ENCODE results near the gene SLC9A3.

SLC9A3 gene

DNA sequence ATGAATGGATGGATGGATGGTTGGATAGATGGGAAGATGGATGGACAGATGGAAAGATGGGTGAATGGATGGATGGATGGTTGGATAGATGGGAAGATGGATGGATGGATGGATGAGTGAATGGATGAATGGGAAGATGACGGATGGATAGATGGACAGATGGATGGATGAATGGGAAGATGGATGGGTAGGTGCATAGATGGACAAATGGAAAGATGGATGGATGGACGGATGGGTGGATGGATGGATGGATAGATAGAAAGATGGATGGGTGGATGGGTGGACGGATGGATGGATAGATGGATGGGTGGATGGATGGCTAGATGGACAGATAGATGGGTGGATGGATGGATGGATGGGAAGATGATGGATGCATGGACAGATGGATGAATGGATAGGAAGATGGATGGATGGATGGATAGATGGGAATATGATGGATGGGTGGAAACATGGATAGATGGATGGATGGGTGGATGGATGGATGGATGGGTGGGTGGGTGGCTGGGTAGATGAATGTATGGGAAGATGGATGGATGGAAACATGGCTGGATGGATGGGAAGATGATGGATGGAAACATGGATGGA, 97.8 kb downstream of the SLC9A3 start:
- H3K9me3 ChIP-seq (ENCODE audit: insufficient read depth, low read length): no peaks in the 10 kb centered on the region
- H3K9ac ChIP-seq (ENCODE audit: low read length): no peak overlapping the region
- H3K4me3 ChIP-seq (ENCODE audit: low read length): no peak overlapping the region
- H3K79me2 ChIP-seq (ENCODE audit: low read length): no peaks in the 10 kb centered on the region
- no peak overlapping the region for H3K4me2 ChIP-seq (ENCODE audit: low read length)
- no peaks in the 10 kb centered on the region for H4K20me1 ChIP-seq (ENCODE audit: insufficient read depth, low read length)
- H3K27ac ChIP-seq (ENCODE audit: low read length): no peak overlapping the region
- no peak overlapping the region for H2AFZ ChIP-seq (ENCODE audit: low read depth, low read length)
- no peaks in the 10 kb centered on the region for H3K36me3 ChIP-seq (replicated peaks; ENCODE audit: low read depth, low read length)
- TF ChIP-seq EZH2phosphoT487 (IDR thresholded peaks at IDR 0.05; ENCODE audit: low read depth) (no peak), CTCF (IDR thresholded peaks at IDR 0.05; ENCODE audit: low read depth, low read length) (no peak)
- H3K27me3 ChIP-seq (ENCODE audit: low read depth, low read length): no peaks in the 10 kb centered on the region
- peaks cover 29% of the 10 kb centered on the region for H3K4me1 ChIP-seq (ENCODE audit: low read length)

DNA sequence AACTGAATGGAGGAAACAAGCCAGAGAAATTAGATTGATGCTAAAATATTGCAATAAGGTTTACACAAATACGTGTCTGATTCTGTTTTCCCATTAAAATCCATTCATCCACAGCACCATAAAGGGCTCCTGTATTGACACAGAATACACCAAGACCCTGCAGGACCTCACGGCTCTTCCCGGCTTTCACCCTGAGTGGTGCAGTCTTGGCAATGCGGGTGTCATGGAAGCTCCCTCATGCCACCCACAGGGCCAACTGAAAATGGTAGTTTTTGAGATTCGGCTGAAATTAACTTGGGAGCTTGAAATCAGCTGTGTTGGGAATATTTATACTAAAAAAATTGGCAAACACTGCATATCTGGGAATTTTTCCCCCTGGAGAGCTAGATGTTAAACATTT, 98.5 kb downstream of the SLC9A3 start:
- H3K4me2 ChIP-seq (ENCODE audit: low read length): peak overlapping the region; percentile 9; the same call in 1 of the 2 replicates

GRCh38 chr5:424301-425110, 99.7 kb downstream of the SLC9A3 start:
- Histone ChIP-seq H3K4me2 (ENCODE audit: low read length) (peak overlapping the region; percentile 65), H3K9me3 (ENCODE audit: insufficient read depth, low read length) (no peaks in the 10 kb centered on the region), H3K9ac (ENCODE audit: low read length) (peak overlapping the region; percentile 73), H4K20me1 (ENCODE audit: insufficient read depth, low read length) (no peaks in the 10 kb centered on the region), H3K4me3 (ENCODE audit: low read length) (peak overlapping the region; percentile 34; the same call in 1 of the 2 replicates), H3K36me3 (replicated peaks; ENCODE audit: low read depth, low read length) (no peaks in the 10 kb centered on the region), H3K4me1 (ENCODE audit: low read length) (peaks cover 29% of the 10 kb centered on the region), H2AFZ (ENCODE audit: low read depth, low read length) (no peak overlapping the region), H3K79me2 (ENCODE audit: low read length) (no peaks in the 10 kb centered on the region), H3K27me3 (ENCODE audit: low read depth, low read length) (no peaks in the 10 kb centered on the region), H3K27ac (ENCODE audit: low read length) (peak overlapping the region; percentile 95)
- TF ChIP-seq CTCF (IDR thresholded peaks at IDR 0.05; ENCODE audit: low read depth, low read length) (no peak), EZH2phosphoT487 (IDR thresholded peaks at IDR 0.05; ENCODE audit: low read depth) (no peak)

More for the DNA sequence above, 98.5 kb downstream of the SLC9A3 start:
- no peaks in the 10 kb centered on the region for H4K20me1 ChIP-seq (ENCODE audit: insufficient read depth, low read length)
- no peaks in the 10 kb centered on the region for H3K27me3 ChIP-seq (ENCODE audit: low read depth, low read length)
- H3K4me3 ChIP-seq (ENCODE audit: low read length): no peak overlapping the region
- 0 out of 2 replicates have a peak overlapping the region, but pooled peaks have one; percentile 73 for H3K9ac ChIP-seq (ENCODE audit: low read length)
- no peaks in the 10 kb centered on the region for H3K9me3 ChIP-seq (ENCODE audit: insufficient read depth, low read length)
- peak; percentile 61 for TF ChIP-seq CTCF (IDR thresholded peaks at IDR 0.05; ENCODE audit: low read depth, low read length)
- TF ChIP-seq EZH2phosphoT487 (IDR thresholded peaks at IDR 0.05; ENCODE audit: low read depth): no peak
- H3K36me3 ChIP-seq (replicated peaks; ENCODE audit: low read depth, low read length): no peaks in the 10 kb centered on the region
- H3K79me2 ChIP-seq (ENCODE audit: low read length): no peaks in the 10 kb centered on the region
- peaks cover 29% of the 10 kb centered on the region for H3K4me1 ChIP-seq (ENCODE audit: low read length)
- no peak overlapping the region for H2AFZ ChIP-seq (ENCODE audit: low read depth, low read length)
- peak overlapping the region; percentile 95 for H3K27ac ChIP-seq (ENCODE audit: low read length)

GRCh38 chr5:423626-424261, 100.5 kb downstream of the SLC9A3 start:
- no peaks in the 10 kb centered on the region for H3K9me3 ChIP-seq (ENCODE audit: insufficient read depth, low read length)
- no peak overlapping the region for H2AFZ ChIP-seq (ENCODE audit: low read depth, low read length)
- H3K4me1 ChIP-seq (ENCODE audit: low read length): peaks cover 29% of the 10 kb centered on the region
- H3K79me2 ChIP-seq (ENCODE audit: low read length): no peaks in the 10 kb centered on the region
- no peaks in the 10 kb centered on the region for H3K36me3 ChIP-seq (replicated peaks; ENCODE audit: low read depth, low read length)
- peak overlapping the region; percentile 73; the same call in 1 of the 2 replicates for H3K9ac ChIP-seq (ENCODE audit: low read length)
- no peaks in the 10 kb centered on the region for H4K20me1 ChIP-seq (ENCODE audit: insufficient read depth, low read length)
- H3K4me3 ChIP-seq (ENCODE audit: low read length): no peak overlapping the region
- peak overlapping the region; percentile 46 for H3K4me2 ChIP-seq (ENCODE audit: low read length)
- TF ChIP-seq EZH2phosphoT487 (IDR thresholded peaks at IDR 0.05; ENCODE audit: low read depth) (no peak), CTCF (IDR thresholded peaks at IDR 0.05; ENCODE audit: low read depth, low read length) (no peak)
- H3K27ac ChIP-seq (ENCODE audit: low read length): peak overlapping the region; percentile 95
- no peaks in the 10 kb centered on the region for H3K27me3 ChIP-seq (ENCODE audit: low read depth, low read length)
